Loucy (cell line): ENCODE results near the gene HOXD10.

ENCODE experiments used
- H2AFZ ChIP-seq: fragments of 200-600 bp; sonication (generic); 2 replicates; pipeline ENCODE4 v1.6.0; 2016; ENCODE audit warnings: antibody characterized with exemption, mild to moderate bottlenecking, low read length, moderate library complexity
- H3F3A ChIP-seq: fragments of 200-600 bp; 2 replicates; pipeline ENCODE4 v1.6.0; 2016; ENCODE audit warnings: antibody characterized with exemption, low read depth, mild to moderate bottlenecking
- H3K27me3 ChIP-seq: fragments of 200-600 bp; sonication (generic); 2 replicates; pipeline ENCODE4 v1.6.1; 2014; ENCODE audit warnings: low read length, mild to moderate bottlenecking; ENCODE audit not compliant: insufficient read depth, poor library complexity, severe bottlenecking
- H3K36me3 ChIP-seq: fragments of 200-600 bp; sonication (generic); 2 replicates; pipeline ENCODE4 v1.6.1; 2016; ENCODE audit warnings: low read length; ENCODE audit not compliant: insufficient read depth
- H3K4me1 ChIP-seq: fragments of 200-600 bp; sonication (generic); 2 replicates; pipeline ENCODE4 v1.5.1; 2014; ENCODE audit warnings: low read length, mild to moderate bottlenecking; ENCODE audit not compliant: insufficient read depth, poor library complexity, severe bottlenecking
- H3K4me2 ChIP-seq: fragments of 200-600 bp; sonication (generic); 2 replicates; pipeline ENCODE4 v1.6.0; 2014; ENCODE audit warnings: antibody characterized with exemption, low read length, low read depth, mild to moderate bottlenecking; ENCODE audit not compliant: poor library complexity, severe bottlenecking
- H3K4me3 ChIP-seq: fragments of 200-600 bp; sonication (generic); 2 replicates; pipeline ENCODE4 v1.5.1; 2014; ENCODE audit warnings: low read length, mild to moderate bottlenecking, mixed read lengths; ENCODE audit not compliant: poor library complexity, severe bottlenecking
- H3K79me2 ChIP-seq: fragments of 200-600 bp; sonication (generic); 2 replicates; pipeline ENCODE4 v1.6.1; 2014; ENCODE audit warnings: low read length; ENCODE audit not compliant: insufficient read depth
- H3K9ac ChIP-seq: fragments of 200-600 bp; sonication (generic); 2 replicates; pipeline ENCODE4 v1.6.0; 2014; ENCODE audit warnings: mild to moderate bottlenecking, low read depth, low read length, moderate library complexity; ENCODE audit not compliant: poor library complexity, severe bottlenecking
- H3K9me2 ChIP-seq: fragments of 200-600 bp; sonication (generic); replicated peaks from 2 replicates; pipeline ENCODE4 v1.6.1; 2016; ENCODE audit warnings: low read depth, low read length, mixed read lengths
- H3K9me3 ChIP-seq: fragments of 200-600 bp; sonication (generic); 2 replicates; pipeline ENCODE4 v1.6.1; 2014; ENCODE audit warnings: mild to moderate bottlenecking, antibody characterized with exemption, low read length, low read depth; ENCODE audit not compliant: insufficient read depth
- H4K20me1 ChIP-seq: fragments of 200-600 bp; sonication (generic); 2 replicates; pipeline ENCODE4 v1.6.0; 2014; ENCODE audit warnings: antibody characterized with exemption, low read length, mild to moderate bottlenecking; ENCODE audit not compliant: insufficient read depth, poor library complexity, severe bottlenecking
- EZH2phosphoT487 ChIP-seq: fragments of 200-600 bp; IDR thresholded peaks from 2 replicates; pipeline ENCODE4 v1.6.1; 2018; ENCODE audit warnings: antibody characterized with exemption, mild to moderate bottlenecking, moderate library complexity, borderline replicate concordance
- TF ChIP-seq, protein P1 (sequence below): fragments of 200-600 bp; sonication (generic); conservative IDR thresholded peaks from 2 replicates; pipeline ENCODE4 v1.5.1; 2014; ENCODE audit warnings: mild to moderate bottlenecking, antibody characterized with exemption, low read length

Gene HOXD10

GRCh38 chr2:176140513-176141317 is 24.1 kb downstream of the HOXD10 start:
- peak overlapping the region; percentile 96 for H2AFZ ChIP-seq
- no peaks in the 10 kb centered on the region for H3K9me3 ChIP-seq
- H3K4me2 ChIP-seq = peak overlapping the region; percentile 81
- H4K20me1 ChIP-seq = no peaks in the 10 kb centered on the region
- peak overlapping the region; percentile 76 for H3K4me3 ChIP-seq
- no peak for TF ChIP-seq EZH2phosphoT487
- TF ChIP-seq, protein P1, sequence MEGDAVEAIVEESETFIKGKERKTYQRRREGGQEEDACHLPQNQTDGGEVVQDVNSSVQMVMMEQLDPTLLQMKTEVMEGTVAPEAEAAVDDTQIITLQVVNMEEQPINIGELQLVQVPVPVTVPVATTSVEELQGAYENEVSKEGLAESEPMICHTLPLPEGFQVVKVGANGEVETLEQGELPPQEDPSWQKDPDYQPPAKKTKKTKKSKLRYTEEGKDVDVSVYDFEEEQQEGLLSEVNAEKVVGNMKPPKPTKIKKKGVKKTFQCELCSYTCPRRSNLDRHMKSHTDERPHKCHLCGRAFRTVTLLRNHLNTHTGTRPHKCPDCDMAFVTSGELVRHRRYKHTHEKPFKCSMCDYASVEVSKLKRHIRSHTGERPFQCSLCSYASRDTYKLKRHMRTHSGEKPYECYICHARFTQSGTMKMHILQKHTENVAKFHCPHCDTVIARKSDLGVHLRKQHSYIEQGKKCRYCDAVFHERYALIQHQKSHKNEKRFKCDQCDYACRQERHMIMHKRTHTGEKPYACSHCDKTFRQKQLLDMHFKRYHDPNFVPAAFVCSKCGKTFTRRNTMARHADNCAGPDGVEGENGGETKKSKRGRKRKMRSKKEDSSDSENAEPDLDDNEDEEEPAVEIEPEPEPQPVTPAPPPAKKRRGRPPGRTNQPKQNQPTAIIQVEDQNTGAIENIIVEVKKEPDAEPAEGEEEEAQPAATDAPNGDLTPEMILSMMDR = peak; percentile 93
- H3K9ac ChIP-seq = peak overlapping the region; percentile 67
- H3K36me3 ChIP-seq = no peaks in the 10 kb centered on the region
- H3K27me3 ChIP-seq = no peaks in the 10 kb centered on the region
- H3K4me1 ChIP-seq = peaks cover 12% of the 10 kb centered on the region
- H3F3A ChIP-seq = no peaks in the 10 kb centered on the region
- H3K79me2 ChIP-seq = no peaks in the 10 kb centered on the region
- H3K9me2 ChIP-seq = no peaks in the 10 kb centered on the region

DNA sequence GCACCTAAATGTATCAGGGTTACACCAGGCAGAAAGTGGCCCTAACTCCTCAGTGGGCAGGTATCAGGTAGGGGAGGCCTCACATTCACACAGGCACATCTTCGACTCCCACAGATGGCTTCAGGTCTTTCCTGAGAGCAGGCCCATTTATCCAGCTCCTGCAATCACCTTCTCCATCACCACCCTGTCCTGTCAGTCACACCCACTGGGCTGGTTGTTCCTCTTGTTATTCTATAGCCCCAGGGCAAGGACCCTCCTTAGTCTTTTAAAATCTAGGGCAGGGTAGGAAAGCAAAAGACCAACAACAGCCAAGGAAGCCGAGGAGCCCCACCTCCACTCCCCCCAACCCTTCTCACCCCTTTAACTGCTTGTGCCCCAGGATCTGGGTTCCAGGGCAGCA is 25.7 kb downstream of the HOXD10 start:
- Histone ChIP-seq H3K27me3 (no peaks in the 10 kb centered on the region), H3K4me2 (no peak overlapping the region), H3K4me1 (peaks cover 10% of the 10 kb centered on the region), H3K9ac (no peak overlapping the region), H3F3A (no peaks in the 10 kb centered on the region), H3K9me2 (no peaks in the 10 kb centered on the region), H2AFZ (peak overlapping the region; percentile 62; the same call in 1 of the 2 replicates), H4K20me1 (no peaks in the 10 kb centered on the region), H3K4me3 (no peak overlapping the region), H3K9me3 (no peaks in the 10 kb centered on the region), H3K36me3 (no peaks in the 10 kb centered on the region), H3K79me2 (no peaks in the 10 kb centered on the region)
- TF ChIP-seq, protein P1 = no peak
- TF ChIP-seq EZH2phosphoT487 = no peak

GRCh38 chr2:176145085-176145969 is 28.7 kb downstream of the HOXD10 start:
- Histone ChIP-seq H3K27me3 (no peaks in the 10 kb centered on the region), H2AFZ (no peak overlapping the region), H3K4me1 (peaks cover 4% of the 10 kb centered on the region), H3K9me3 (no peaks in the 10 kb centered on the region), H3K4me2 (no peak overlapping the region), H3K9me2 (no peaks in the 10 kb centered on the region), H3F3A (no peaks in the 10 kb centered on the region), H4K20me1 (no peaks in the 10 kb centered on the region), H3K9ac (no peak overlapping the region), H3K36me3 (no peaks in the 10 kb centered on the region), H3K79me2 (no peaks in the 10 kb centered on the region), H3K4me3 (no peak overlapping the region)
- no peak for TF ChIP-seq EZH2phosphoT487
- TF ChIP-seq, protein P1 = no peak
